PC-9 (cell line): ENCODE measurements around the gene MYOF.

Source experiments
- CTCF ChIP-seq: fragments of 200-600 bp; sonication (generic); conservative IDR thresholded peaks from 2 replicates; pipeline ENCODE4 v1.6.1; 2017; ENCODE audit warnings: mixed run types, antibody characterized with exemption, mild to moderate bottlenecking, moderate library complexity
- EZH2 ChIP-seq: fragments of 200-600 bp; sonication (generic); IDR thresholded peaks from 2 replicates; pipeline ENCODE4 v1.8.0; 2017; ENCODE audit warnings: antibody characterized with exemption, low read depth

GRCh38 chr10:93403152-93404047 is 78.7 kb downstream of the MYOF start:
- no peak for TF ChIP-seq CTCF
- no peak for TF ChIP-seq EZH2
